HuH-7 (cell line): Measurements from ENCODE around the gene MSANTD4.
"Not testable (repeated sequence)": the region's sequence is repeated elsewhere in the genome, so short reads cannot be mapped to it uniquely, and the experiment has no call there.

ENCODE experiments used
- DNase-seq: peaks from one replicate; pipeline ENCODE4 v3.0.0; 2011; ENCODE audit warnings: low spot score

MSANTD4 gene

DNA sequence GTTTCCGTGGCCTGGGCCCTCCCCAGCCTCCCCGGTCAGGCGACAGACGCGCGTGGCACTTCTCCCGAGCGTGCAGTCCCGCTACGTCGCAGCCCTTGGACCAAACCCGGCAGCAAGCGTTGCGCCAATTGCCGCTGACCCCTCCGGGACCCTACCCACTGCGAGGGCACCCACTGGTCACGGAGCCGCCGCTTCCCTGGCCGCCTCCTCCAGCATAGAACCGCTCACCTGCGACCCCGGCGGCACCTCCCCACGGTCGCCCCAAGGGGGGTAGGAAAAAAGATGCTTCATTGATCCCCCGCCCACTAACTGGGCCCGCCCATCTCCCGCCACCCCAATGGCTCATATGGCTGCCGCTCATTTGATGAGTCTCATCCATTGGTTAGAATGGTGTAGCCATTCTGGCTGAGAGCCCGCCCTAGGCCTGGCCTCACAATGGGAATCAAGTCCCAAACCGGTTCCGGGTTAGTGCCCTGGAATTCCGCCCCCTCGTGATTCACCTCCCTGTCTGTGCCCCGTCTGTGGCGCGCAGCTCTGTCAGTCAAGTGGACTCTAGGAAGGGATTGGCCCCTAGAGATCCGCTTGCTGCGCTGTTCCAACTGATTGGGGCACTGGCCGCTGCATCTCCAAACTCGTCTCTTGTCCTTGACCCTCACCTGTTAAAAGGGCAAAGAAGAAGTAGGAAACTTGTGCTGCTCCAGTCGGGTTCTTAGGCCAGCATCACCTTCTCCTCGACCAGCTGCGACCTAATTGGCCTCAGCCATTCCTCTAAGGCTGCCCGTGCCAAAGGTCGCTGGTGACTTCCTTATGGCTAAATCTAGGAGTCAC is at the start of gene MSANTD4:
MSANTD4 (minus strand) TSS at position 274 of the 828 bp plus-strand sequence. CDS start 11,323 bp downstream, outside the sequence.
- DNase-seq: peak; percentile 85

DNA sequence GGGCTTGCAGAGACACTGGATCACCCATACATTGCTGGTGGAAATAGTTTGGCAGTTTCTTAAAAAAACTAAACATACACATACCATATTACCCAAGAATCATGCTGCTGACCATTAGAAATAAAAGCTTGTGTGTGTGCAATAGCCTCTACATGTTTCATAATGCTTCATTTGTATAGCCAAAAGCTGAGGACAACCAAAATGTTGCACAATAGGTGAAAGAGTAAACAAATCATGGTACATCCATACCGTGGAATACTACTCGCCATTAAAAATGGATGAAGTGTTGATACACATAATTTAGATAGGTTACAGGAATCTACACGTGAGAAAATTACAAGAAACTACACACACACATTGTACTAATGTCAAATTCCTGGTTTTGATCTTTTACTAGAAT is 48.6 kb upstream of the MSANTD4 start:
- no peak for DNase-seq

DNA sequence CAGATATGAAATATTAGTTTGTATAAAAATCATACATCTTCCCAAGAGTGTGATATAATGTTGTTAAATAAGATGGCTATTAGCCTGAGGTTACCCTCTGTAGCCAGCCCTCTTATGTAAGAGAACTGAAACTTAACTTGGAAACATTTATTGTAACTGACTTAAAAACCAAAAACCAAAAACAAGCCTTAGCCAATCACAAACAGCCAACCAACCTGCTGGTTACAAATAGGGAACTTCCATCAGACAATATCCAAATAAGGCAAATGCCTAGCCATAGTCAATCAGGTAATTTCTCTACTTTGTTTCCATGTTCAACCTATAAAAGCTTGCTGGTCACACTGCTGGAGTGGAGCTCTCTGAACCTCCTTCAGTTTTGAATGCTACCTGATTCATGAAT is 41.0 kb upstream of the MSANTD4 start:
- DNase-seq: no peak

DNA sequence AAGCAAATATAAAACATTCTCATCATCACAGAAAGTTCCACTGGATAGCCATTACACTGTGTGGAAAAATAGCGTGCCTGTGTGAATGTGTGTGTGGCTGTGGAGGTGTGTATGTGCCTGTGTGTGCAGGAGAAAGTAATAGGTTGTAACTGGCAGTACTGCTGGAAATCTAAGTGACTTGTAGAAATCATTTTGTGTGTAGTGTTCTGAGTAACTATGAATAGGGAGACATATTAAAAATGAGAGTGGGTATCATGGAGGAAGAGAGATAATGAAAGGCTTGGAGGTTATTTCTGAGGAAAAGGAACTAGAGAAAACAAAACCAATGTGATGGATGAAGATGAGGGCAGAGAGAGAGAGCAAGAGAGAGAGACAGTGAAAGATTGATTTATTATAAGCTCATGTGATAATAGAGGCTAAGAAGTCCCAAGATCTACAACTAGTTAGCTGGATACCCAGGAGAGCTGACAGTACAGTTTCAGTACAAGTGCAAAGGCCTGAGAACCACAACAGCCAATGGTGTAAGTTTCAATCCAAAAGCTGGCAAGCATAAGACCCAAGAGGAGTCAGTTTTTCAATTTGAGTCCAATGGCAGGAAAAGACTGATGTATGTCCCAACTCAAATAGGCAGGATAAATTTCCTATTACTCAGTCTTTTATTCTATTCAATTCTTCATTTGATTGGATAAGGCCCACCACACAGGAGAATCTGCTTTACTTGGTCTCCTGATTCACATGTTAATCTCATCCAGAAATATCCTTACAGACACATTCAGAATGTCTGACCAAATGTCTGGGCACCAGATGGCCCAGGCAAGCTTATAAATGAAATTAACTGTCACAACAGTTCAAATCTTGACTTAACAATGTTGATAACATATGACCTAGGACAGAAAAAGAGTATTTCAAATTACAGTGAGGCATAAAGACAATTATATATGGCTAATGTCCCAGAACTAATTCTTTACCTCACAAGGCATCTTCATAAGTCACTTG is 40.2 kb upstream of the MSANTD4 start:
- DNase-seq: no peak

DNA sequence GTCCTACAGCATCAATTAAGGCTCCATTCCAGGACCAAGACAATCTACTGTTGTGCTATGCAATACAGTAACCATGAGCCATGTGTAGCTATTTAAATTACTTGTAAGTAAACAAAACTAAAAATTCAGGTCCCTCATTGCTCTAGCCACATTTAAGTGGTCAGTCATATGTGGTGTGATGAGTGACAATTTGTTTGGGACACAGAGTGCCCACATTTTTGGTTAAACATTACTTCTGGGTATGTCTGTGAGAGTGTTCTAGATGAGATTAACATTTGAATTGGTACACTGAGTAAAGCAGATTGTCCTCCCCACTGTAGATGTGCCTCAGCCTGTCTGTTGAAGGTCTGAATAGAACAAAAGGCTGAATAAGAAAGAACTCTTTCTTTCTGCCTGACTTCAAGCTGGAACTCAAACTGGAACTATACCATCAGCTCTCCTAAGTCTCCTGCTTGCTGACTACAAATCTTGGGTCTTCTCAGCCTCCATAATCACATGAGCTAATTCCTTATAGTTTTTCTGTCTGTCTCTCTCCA is 39.3 kb upstream of the MSANTD4 start:
- no peak for DNase-seq

DNA sequence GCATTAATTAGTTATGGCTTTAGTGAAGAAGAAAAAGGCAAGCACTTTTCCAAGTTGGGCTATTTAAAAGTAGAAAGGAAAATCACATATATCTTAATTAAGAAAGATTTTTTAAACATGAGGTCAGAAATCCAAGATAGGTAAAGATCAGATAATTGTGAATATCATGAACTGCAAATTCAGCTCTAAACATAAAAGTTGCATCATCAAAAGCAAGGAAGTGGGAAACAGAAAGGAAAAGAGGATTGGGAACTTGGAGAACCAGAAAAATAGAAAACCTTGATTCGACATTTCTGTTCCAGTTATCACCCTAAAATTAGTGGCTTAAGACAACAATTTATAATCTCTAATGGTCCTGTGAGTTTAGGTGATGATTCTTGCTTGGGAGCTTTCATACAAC is 37.6 kb upstream of the MSANTD4 start:
- DNase-seq: no peak

DNA sequence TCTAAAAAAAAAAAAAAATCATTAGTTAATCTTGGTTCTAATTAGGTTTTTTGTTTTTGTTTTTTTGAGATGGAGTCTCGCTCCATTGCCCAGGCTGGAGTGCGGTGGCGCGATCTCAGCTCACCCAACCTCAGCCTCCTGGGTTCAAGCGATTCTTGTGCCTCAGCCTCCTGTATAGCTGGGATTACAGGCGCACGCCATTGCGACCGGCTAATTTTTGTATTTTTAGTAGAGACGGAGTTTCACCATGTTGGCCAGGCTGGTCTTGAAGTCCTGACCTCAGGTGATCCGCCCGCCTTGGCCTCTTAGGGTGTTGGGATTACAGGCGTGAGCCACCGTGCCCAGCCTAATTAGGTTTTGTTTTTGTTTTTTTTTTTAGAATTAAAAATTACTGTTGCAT is 36.3 kb upstream of the MSANTD4 start:
- not testable (repeated sequence) for DNase-seq

DNA sequence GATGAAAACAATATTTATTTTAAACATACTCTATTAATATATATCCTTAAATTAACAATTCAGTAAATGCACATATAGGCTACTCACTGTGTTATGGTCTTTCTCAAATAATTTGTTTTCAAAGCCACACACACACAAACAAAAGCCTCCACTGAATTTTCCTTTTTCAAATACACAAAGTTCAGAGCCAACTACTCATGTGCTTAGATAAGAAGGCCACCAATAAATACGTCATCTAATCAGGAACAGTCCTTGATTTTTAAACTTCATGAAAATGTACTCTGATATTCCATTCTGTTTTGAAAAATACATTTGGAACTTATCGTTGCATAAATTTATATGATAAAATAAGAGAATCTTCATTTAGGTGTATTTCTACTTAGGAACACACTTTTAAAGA is 29.1 kb upstream of the MSANTD4 start:
- no peak for DNase-seq

DNA sequence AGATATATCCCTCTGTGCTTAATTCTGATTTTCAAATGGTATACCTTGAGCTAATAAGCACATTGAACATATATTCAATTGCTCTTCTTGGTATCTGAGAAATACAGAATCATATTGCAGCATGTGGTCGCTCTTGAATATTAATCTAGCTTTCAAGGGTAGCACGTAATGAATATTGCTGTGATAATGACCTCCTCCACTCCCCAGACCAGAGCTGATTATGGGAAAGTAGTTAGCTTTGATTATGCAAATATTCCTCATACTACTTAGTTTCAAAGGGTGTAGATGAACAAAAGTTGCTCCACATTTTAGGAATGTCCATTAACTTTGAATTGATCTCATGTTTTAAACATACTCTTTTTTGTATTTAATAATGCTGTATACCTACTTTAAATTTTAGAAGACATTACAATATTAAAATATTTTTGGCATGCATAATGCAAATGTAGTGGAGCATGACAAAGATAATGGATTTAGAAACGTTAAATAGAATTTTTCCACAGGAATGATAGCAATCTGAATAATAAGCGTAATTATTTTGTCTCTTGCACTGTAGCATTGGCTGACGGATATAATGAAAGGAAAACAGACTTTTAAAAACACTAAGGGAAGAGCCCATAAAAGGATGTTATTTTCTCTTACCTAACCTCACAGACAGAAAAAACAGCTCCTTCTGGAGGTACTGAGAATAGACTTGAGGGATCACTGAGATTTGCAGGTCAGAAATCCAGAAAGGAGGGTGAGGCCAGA is 27.9 kb upstream of the MSANTD4 start:
- DNase-seq: no peak

DNA sequence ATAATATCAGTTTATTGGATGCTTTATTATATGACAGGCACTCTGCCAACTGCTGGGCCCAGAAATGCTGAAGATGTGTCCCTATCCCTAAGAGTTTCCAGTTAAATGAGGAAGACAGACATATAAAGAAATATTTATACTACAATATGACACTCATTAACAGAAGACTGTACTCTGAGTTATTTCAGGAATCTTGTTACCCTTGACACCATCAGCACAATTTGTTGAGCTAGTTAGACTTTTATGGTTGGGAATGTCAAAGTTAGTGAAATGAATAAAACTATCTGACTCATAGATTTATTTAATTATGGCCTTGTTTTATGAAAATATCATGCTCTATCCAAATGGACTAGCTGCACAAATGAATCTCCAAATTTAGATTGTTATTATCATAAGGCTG is 25.6 kb upstream of the MSANTD4 start:
- DNase-seq: no peak

DNA sequence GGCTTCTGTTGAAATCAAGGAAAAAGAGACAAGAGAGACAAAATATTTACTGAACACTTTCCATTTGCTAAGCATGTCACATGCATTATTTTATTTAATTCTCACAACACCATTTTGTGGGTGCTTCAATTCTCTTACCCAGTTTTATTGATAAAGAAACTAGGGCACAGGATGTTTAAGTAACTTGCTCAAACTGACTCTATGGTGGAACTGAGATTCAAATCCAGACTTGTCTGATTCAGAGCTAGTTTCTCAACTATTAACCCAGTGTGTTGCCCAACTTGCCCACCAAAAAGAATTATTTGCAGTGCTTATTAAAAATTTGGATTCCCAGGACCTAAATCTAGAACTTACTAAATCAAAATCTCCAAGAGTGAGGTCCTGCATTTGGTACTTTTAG is 21.5 kb upstream of the MSANTD4 start:
- no peak for DNase-seq

DNA sequence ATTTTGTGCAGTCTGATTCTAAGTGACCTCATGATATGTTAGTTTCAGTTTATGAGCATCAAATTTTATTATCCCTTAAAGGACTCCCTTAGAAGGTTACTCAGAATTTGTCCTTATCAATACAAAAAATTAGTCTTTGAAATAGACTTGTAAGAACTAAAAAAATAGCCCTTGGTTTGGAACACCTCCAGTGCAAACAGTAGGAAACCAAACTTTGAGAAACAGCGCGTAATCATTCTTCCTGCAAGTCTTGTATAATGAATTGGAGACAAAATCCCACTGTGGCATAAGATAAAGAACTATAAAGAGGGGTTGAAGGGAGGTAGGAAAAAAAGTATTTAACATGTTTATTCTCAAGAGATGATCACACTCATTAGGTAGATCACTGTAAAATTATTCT is 10.8 kb upstream of the MSANTD4 start:
- DNase-seq: no peak

DNA sequence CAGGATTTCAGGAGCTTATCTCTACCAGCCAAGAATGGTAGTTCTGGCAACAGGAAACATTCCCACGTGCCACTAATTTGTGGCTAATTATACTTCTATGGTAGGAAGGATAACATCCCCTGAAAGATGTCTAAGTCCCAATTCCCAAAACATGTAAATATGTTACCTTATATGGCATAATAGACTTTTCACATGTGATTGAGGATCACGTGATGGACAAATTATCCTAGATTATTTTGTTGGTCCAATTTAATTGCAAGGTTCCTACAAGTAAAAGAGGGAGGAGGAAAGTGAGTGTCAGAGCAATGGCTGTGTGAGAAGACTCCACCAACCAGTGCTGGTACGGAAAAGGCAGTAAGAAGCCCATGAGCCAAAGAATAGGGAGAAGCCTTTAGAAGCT is 9.9 kb upstream of the MSANTD4 start:
- no peak for DNase-seq

DNA sequence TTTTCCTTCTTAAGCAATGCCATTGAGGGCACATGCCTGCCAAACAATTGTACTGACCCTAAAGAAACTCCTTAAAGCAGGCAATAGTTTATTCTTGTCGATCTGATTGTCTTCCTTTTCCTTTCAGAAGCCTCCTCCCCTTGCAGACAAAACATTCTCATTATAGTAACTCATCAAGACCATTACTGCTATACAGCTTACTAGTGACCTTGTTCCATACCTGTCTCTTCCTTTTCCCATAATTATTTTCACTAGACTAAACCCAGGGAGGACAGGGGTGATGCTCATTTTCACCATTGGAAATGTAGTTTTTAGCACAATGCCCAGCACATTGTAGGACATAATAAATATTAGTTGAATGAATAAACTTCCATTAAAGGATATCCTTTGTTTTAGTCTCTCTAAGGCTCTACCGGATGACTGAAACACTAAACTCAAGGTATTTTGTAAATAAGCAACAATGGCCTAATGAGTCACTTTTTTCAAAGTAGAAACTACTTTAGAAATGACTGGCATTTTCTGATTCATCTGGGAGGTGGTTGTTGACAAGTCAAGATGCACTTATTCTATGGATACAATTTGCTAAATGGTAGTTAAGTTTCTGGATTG is 9.3 kb upstream of the MSANTD4 start:
- no peak for DNase-seq

DNA sequence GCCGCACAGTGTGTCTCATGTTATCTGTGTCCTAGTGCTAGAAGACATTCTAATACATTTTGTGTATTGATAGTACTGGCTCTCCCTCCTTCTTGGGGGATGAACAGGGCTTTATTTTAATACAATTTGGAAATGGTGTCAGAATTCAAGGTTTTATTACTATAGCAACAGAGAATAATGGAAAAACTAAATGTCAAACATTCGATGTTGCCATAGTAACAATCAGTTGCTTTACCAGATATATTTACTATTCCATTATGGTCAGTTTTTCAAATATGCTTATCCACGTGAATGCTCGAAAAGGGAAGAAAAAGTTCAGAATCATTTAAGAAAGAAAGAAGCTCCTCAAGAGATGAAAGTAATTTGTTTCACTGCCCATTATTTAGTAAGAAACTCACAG is 8.6 kb upstream of the MSANTD4 start:
- no peak for DNase-seq

DNA sequence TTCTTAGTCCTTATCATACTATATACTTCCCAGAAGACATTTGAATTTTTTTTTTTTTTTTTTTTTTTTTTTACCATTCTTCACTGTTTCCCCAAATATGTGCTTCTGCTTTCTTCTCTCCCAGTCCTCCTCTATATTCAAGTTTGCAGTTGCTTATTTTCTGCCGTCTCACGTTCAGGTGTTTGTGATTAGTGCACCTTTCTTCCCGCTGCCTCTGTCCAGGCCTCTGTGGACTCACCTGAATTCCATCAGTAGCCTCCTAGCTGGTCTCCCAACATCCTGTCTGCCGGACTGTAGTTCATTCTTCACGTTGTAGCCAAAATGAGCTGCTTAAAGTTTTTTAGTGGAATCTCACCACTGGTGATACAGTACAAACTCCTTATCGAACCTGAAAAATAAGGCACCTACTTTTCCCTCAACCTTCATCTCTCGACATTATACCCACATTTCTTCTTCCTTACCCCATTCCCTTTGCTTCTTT is 795 bp upstream of the MSANTD4 start:
- no peak for DNase-seq

DNA sequence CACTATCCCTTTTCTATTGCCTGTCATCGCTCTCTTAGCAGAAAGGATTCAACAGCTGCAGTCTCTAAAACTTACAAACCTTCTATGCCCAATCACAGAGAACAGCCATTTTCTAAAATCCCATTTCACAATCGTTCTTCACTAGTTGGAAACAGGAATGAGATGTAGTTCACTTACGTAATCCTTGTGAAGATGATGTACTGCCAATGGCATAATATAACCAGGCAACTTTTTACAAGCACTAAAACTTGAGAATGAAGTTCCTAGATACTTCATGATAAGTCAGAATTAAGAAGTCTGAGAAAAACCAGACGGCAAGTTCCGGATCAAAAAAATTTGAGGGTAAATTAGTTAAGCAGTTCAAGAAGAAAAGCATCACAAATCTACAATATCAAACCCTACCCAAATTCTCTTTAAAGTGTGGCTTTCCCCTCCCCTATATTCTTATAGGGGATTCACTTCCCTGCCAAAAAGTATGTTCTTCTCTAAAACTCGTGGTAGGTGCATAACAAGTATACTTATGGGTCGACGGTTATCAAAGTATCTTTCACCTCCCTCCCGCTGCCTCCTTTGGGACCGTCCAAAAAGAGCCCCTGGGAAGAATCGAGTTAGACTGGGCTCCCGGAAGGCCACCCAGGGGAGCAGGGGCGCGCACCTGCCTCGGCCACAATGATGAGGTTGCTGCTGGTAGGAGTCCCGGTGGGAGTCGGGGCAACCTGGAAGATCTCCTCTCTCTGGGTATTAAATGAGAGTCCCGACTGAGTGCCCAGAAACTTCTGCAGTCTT is 666 bp downstream of the MSANTD4 start:
- DNase-seq: no peak

DNA sequence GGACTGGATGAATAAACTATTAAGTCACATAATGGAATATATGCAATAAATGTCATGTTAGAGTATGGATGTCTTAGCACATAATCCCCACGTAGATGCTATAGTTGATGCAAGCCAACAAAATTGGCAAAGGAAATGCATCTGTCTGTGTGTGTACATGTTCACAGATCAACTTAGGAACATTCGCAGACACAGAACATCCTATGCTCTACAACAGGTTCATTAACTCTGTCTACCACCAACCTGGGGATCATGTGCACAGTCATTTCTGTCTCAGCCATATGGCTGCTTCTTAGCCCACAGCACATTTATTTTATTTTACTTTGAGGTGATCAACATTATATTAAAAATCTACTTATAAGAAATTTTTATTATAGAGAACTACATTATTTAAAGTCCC is 4.9 kb downstream of the MSANTD4 start:
- DNase-seq: no peak

DNA sequence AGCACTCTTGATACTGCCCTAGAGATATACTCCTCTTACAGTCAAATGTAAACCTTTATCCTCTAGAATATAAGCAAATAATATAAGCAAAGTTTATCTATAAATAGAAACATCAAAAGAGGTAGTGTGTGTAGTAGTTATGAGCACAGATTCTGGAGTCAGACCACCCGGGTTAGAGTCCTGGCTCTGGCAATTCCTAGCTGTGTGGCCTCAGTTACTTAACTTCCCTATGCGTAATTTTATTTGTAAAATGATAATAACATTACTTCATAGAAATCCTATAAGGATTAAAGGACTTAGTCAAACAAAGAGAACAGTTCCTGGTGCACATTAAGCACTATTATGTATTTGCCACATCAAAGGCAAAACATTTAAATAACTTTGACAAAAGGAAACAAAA is 7.0 kb downstream of the MSANTD4 start:
- DNase-seq: no peak

DNA sequence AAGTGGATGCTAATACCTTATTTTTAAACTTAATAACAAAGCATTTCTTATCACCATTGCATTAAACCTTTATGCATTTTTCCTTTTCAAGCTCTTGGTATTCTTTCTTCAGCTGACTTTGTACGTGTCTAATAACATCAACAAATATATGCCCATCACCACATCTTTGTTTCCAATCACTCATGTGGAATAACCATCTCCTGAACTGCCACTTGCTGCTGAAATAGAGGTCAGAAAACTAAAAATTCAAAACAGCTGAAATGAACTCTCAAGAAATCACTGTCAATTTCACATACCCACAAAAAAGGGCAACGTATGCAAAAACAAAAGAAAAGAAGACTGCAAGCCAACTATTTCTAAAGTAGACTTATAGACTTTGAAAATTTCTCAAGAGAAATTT is 7.4 kb downstream of the MSANTD4 start:
- DNase-seq: no peak

DNA sequence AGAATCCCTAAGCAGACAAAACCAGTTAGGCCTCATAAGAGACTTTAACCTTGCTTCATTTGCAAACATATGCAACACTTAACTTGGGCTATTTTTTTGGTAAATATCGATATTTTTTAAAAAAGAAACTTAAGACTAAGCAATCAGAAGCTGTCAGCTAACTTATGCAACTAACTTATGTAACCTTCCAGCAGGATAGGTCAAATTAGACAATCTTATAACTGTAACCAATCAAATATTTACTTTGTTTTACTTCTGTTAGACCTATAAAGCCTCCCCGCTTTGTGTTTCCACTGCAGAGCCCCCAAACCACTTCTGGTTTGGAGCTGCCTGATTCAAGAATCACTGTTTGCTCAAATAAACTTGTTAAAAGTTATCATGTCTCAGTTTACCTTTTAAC is 8.0 kb downstream of the MSANTD4 start:
- no peak for DNase-seq
